K562 (cell line): ENCODE results near the gene SH3D19. TPM values are rescaled to one million over a fixed set of nuclear protein-coding genes. Genes with fewer than 3 reads are reported as not detected.
A peak's percentile ranks its signal among the peaks of the same experiment; 100 is the strongest.

Experiments
- ATAC-seq: fragments of 200-7000 bp; cut with Tn5 transposase; 3 replicates; pipeline ENCODE4 v1.9.1; 2020; ENCODE audit warnings: moderate library complexity
- BruUV-seq: library from RNA; stranded (reverse); fragments of 400-500 nt; replicated peaks from 2 replicates; lab custom pipeline; 2021; lab: Mats Ljungman, UMichigan
- CTCF ChIA-PET: fragments of 300-600 bp; formaldehyde crosslinking; extraction: SDS; loops from one replicate; lab custom pipeline; 2021; ENCODE audit warnings: low intra/inter-chr PET ratio; lab: Yijun Ruan, JAX
- POLR2A ChIA-PET: fragments of 300-600, 350-650 bp; sonication (Branson Sonifier 250); formaldehyde crosslinking; extraction: SDS; loops from one replicate; lab custom pipeline; 2021; ENCODE audit warnings: antibody characterized with exemption, inconsistent platforms; lab: Yijun Ruan, JAX
- DNase-seq, 4 experiments: peaks; one replicate each; pipeline versions ENCODE4 v3.0.0 to v3.0.0-alpha.2; 2011 to 2018; ENCODE audit warnings: low spot score in 3 of 4, mixed read lengths in 3 of 4; ENCODE audit errors: extremely low read depth in 1 of 4
- FAIRE-seq: peaks from 2 replicates; lab custom pipeline; 2011; peaks lifted over from hg19 to GRCh38; lab: Jason Lieb, UNC
- H2AFZ ChIP-seq: 2 replicates; pipeline ENCODE4 v1.6.0; 2011; ENCODE audit warnings: low read depth, low read length, control low read depth, inconsistent platforms
- H3K27ac ChIP-seq: fragments of 200-600 bp; 3 replicates; pipeline ENCODE4 v1.8.0; 2011; ENCODE audit warnings: low read depth, mild to moderate bottlenecking, control low read depth, inconsistent platforms, low read length, moderate library complexity, mixed read lengths; ENCODE audit errors: extremely low read depth
- H3K27me3 ChIP-seq, 2 experiments: fragments of 300-600 bp in 1 of 2; 2 replicates in 1 of 2; 3 replicates in 1 of 2; pipeline versions ENCODE4 v1.6.0 to v1.8.0; 2011; ENCODE audit warnings: inconsistent platforms in 2 of 2, low read length in 2 of 2, mild to moderate bottlenecking in 1 of 2, mixed read lengths in 1 of 2, moderate library complexity in 1 of 2; ENCODE audit not compliant: control insufficient read depth in 2 of 2, insufficient read depth in 2 of 2
- H3K36me3 ChIP-seq: fragments of 300-600 bp; 3 replicates; pipeline ENCODE4 v1.8.0; 2011; ENCODE audit warnings: mild to moderate bottlenecking, low read length, inconsistent platforms; ENCODE audit not compliant: control insufficient read depth, insufficient read depth
- H3K4me1 ChIP-seq, 2 experiments: fragments of 200-600 bp in 1 of 2; replicated peaks in 1 of 2; 2 replicates in 1 of 2; 3 replicates in 1 of 2; pipeline versions ENCODE4 v1.5.1 to v1.8.0; 2011; ENCODE audit warnings: inconsistent platforms in 2 of 2, low read length in 2 of 2, mild to moderate bottlenecking in 1 of 2, mixed read lengths in 1 of 2, moderate library complexity in 1 of 2; ENCODE audit not compliant: control insufficient read depth in 2 of 2, insufficient read depth in 2 of 2
- H3K4me2 ChIP-seq: 2 replicates; pipeline ENCODE4 v1.6.1; 2011; ENCODE audit warnings: low read length, control low read depth, inconsistent platforms, mixed read lengths; ENCODE audit not compliant: insufficient read depth
- H3K4me3 ChIP-seq: fragments of 200-600 bp; sonication (generic), shearing (Covaris generic); 2 replicates; pipeline ENCODE4 v1.5.1; 2016; ENCODE audit warnings: control low read depth, inconsistent platforms
- H3K79me2 ChIP-seq: fragments of 200-600 bp; 3 replicates; pipeline ENCODE4 v1.8.0; 2011; ENCODE audit warnings: low read length, inconsistent platforms; ENCODE audit not compliant: control insufficient read depth, insufficient read depth
- H3K9ac ChIP-seq, 2 experiments: 2 replicates each; pipeline versions ENCODE4 v1.6.0 to v1.6.1; 2011; ENCODE audit warnings: low read depth in 2 of 2, low read length in 2 of 2, control low read depth in 1 of 2, inconsistent platforms in 1 of 2, mild to moderate bottlenecking in 1 of 2, mixed read lengths in 1 of 2; ENCODE audit not compliant: insufficient read depth in 1 of 2
- H3K9me1 ChIP-seq: one replicate; pipeline ENCODE4 v1.6.0; 2011; ENCODE audit warnings: inconsistent platforms, mild to moderate bottlenecking, low read length, moderate library complexity; ENCODE audit not compliant: control insufficient read depth, insufficient read depth
- H3K9me3 ChIP-seq: replicated peaks from 2 replicates; pipeline ENCODE4 v1.5.1; 2011; ENCODE audit warnings: low read depth, low read length, inconsistent platforms; ENCODE audit not compliant: control insufficient read depth, insufficient read depth
- H4K20me1 ChIP-seq: replicated peaks from 2 replicates; pipeline ENCODE4 v1.6.1; 2011; ENCODE audit warnings: low read length, inconsistent platforms, mixed read lengths; ENCODE audit not compliant: control insufficient read depth, insufficient read depth
- ELF4 ChIP-seq: fragments of 450-650 bp; formaldehyde crosslinking; IDR thresholded peaks from 2 replicates; pipeline ENCODE4 v1.4.0; 2022; ENCODE audit warnings: missing genetic modification characterization
- LARP7 ChIP-seq: fragments of 450-650 bp; IDR thresholded peaks from 2 replicates; pipeline ENCODE4 v1.6.1; 2016
- NUFIP1 ChIP-seq: fragments of 450-650 bp; IDR thresholded peaks from 2 replicates; pipeline ENCODE4 v1.6.1; 2018; ENCODE audit not compliant: partially characterized antibody
- RBM25 ChIP-seq: fragments of 200-400 bp; formaldehyde crosslinking; IDR thresholded peaks from 2 replicates; pipeline ENCODE4 v1.6.1; 2018; ENCODE audit warnings: low read length, low read depth, moderate library complexity; ENCODE audit not compliant: severe bottlenecking
- ZNF121 ChIP-seq: sonication (generic); formaldehyde crosslinking; conservative IDR thresholded peaks from 2 replicates; pipeline ENCODE4 v1.8.0; 2022; ENCODE audit warnings: missing genetic modification reagents
- ZNF146 ChIP-seq: IDR thresholded peaks from one replicate; pipeline ENCODE4 v1.6.1; 2018; ENCODE audit warnings: missing compliant biosample characterization; ENCODE audit not compliant: unreplicated experiment
- ZNF316 ChIP-seq: fragments of 450-650 bp; IDR thresholded peaks from 2 replicates; pipeline ENCODE4 v1.6.1; 2016
- WGBS: fragments of 100-300 bp; shearing (Covaris generic); methylation state at CpG from one replicate; pipeline ENCODE4 v1.1.6; 2016; ENCODE audit warnings: low coverage, mixed read lengths; ENCODE audit not compliant: insufficient coverage; ENCODE audit errors: missing lambda C conversion rate; 5-methylcytosine and 5-hydroxymethylcytosine counted together
- in situ Hi-C: fragments of 300-500 bp; cut with MboI; formaldehyde crosslinking; loops from 4 replicates; pipeline ENCODE4 v1.15.0; 2018; ENCODE audit warnings: inconsistent platforms, mixed read lengths
- intact Hi-C: fragments of 100-400 bp; cut with micrococcal nuclease; formaldehyde crosslinking; loops from 2 replicates; pipeline ENCODE4 v1.14.2; 2022
- polyA plus RNA-seq, 8 experiments: library from polyadenylated mRNA; depleted of rRNA in 4 of 8; stranded (reverse) in 5 of 8; unstranded in 3 of 8; fragments of >200 nt; fragmentation: Nextera tagmentation in 2 of 8; fragmentation: Illumina TruSeq in 1 of 8; extraction: Ambion mirVana in 2 of 8; extraction: Trizol in 1 of 8; gene quantifications; 2 replicates each; pipeline versions ENCODE4 v1.2.1 to v1.2.3, GENCODE V29; 2011 to 2014; ENCODE audit warnings: inconsistent platforms in 1 of 8, missing spikeins in 1 of 8
- total RNA-seq, 7 experiments: library from RNA; depleted of rRNA in 6 of 7; stranded (reverse); fragments of >200 nt in 6 of 7; fragmentation: Illumina TruSeq in 2 of 7; extraction: Trizol in 2 of 7; gene quantifications; 2 replicates each; pipeline versions ENCODE4 v1.2.1 to v1.2.3, GENCODE V29; 2011 to 2021; ENCODE audit warnings: low replicate concordance in 1 of 7

The SH3D19 gene
- total and polyA plus RNA-seq, 9 of the 15 experiments (the other 6 are each of a cell fraction or from before 2014, with no cell fraction given) = 0.42 to 2.2 (median 1.1) TPM; not detected in 6

DNA sequence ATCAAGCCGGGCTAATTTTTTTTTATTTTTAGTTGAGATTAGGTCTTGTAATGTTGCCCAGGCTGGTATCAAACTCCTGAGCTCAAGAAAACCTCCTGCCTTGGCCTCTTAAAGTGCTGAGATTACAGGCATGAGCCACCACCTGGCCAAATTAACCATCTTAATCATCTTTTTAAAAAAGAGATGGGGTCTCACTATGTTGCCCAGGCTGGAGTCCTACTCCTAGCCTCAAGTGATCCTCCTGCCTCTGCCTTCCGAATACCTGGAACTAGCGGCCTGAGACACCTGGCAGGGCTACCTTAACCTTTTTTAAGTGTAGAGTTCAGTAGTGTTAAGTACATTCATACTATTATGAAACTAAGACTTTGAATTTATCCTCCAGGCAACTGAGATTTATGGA, 227.6 kb downstream of the SH3D19 start:
- intact Hi-C loops = loop anchor here (5.0 kb wide), 1 partner anchor 85 kb away; no protein-coding TSS in a partner anchor
- FAIRE-seq (no peak), DNase-seq (no peak), ATAC-seq (no peak)
- peaks cover 15% of the 10 kb centered on the region; the same call in 1 of the 2 replicates for H4K20me1 ChIP-seq
- in situ Hi-C loops = no loop called here
- H3K9me1 ChIP-seq = no peaks in the 10 kb centered on the region
- no TSS peak for BruUV-seq
- H3K4me1 ChIP-seq = peaks cover 7 to 11% of the 10 kb centered on the region in 2 experiments; a peak in 3 of 5 replicates
- no peak overlapping the region for H3K9ac ChIP-seq
- 82% methylated on average over 3 of the region's 3 CpGs for WGBS
- CTCF ChIA-PET = no interaction called here
- peaks cover 29% of the 10 kb centered on the region for H3K36me3 ChIP-seq
- H3K27ac ChIP-seq = no peak overlapping the region
- POLR2A ChIA-PET = interaction anchor here (1.1 to 4.1 kb wide), 2 partner anchors 8 to 12 kb away, joined by 3 to 22 read pairs; no protein-coding TSS in a partner anchor
- H3K4me2 ChIP-seq = no peak overlapping the region
- no peak overlapping the region for H3K4me3 ChIP-seq
- H2AFZ ChIP-seq = no peak overlapping the region
- TF ChIP-seq ZNF121 (CRISPR knock-in tag) = peak; percentile 75
- TF ChIP-seq NUFIP1 = no peak
- no peaks in the 10 kb centered on the region for H3K27me3 ChIP-seq
- H3K9me3 ChIP-seq = no peaks in the 10 kb centered on the region; the same call in 1 of the 2 replicates
- H3K79me2 ChIP-seq = peaks cover 34% of the 10 kb centered on the region

DNA sequence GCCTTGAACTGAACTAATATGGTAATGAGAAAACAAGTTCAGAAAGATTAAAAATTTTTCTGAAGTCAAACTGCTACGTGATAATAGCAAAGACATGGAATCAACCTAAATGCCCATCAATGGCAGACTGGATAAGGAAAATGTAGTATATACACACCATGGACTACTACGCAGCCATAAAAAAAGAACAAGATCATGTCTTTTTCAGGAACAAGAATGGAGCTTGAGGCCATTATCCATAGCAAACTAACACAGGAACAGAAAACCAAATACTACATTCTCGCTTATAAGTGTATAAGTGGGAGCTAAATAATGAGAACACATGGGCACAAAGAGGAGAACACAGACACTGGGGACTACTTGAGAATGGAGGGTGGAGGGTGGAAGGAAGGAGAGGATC, 230.3 kb downstream of the SH3D19 start:
- Histone ChIP-seq H3K9me1 (no peaks in the 10 kb centered on the region), H3K27me3 (no peaks in the 10 kb centered on the region), H3K27ac (no peak overlapping the region), H3K4me1 (peaks cover 7 to 11% of the 10 kb centered on the region in 2 experiments; a peak in 3 of 5 replicates), H3K9me3 (no peaks in the 10 kb centered on the region; the same call in 1 of the 2 replicates), H2AFZ (no peak overlapping the region), H3K79me2 (peaks cover 8% of the 10 kb centered on the region), H3K4me3 (no peak overlapping the region), H3K9ac (no peak overlapping the region), H3K36me3 (peaks cover 3% of the 10 kb centered on the region; the same call in 2 of the 3 replicates), H3K4me2 (no peak overlapping the region), H4K20me1 (no peaks in the 10 kb centered on the region)
- ATAC-seq (no peak), DNase-seq (no peak), FAIRE-seq (no peak)
- TF ChIP-seq RBM25 (peak; percentile 16), LARP7 (no peak), ZNF316 (no peak), ZNF146 (peak; percentile 58), ELF4 (CRISPR knock-in tag) (no peak)
- intact Hi-C loops = loop anchor here (5.0 kb wide), 1 partner anchor 83 kb away; no protein-coding TSS in a partner anchor
- 37% methylated on average over 3 of the region's 3 CpGs for WGBS
- in situ Hi-C loops = no loop called here
- no TSS peak for BruUV-seq
- ChIA-PET CTCF (no interaction called here), POLR2A (no interaction called here)
